Measurements from ENCODE around the gene NOM1.

GRCh38 chr7:157018997-157019608 is 69.6 kb downstream of the NOM1 start:
- TF ChIP-seq EP300 (IDR thresholded peaks at IDR 0.05) (no peak), CTCF (IDR thresholded peaks at IDR 0.05) (no peak), POLR2AphosphoS5 (IDR thresholded peaks at IDR 0.05) (no peak)
